ENCODE measurements around the gene CCDC93. TPM values are rescaled to one million over a fixed set of nuclear protein-coding genes. Genes with fewer than 3 reads are reported as not detected.

The CCDC93 gene
- total RNA-seq, 5 donors from 2014 or later (not counting 1 experiment from before 2014, with no cell fraction given) = 47.8 to 55.3 (median 50.5) TPM

GRCh38 chr2:117921520-117921919, 92.3 kb downstream of the CCDC93 start:
- no peaks in the 10 kb centered on the region for H3K9me3 ChIP-seq
- H3K9me3 Mint-ChIP-seq = no peaks in the 10 kb centered on the region
- peak overlapping the region in 1 of 2 donors; percentile 4 for H3K27ac Mint-ChIP-seq
- no peak overlapping the region for H3K4me3 Mint-ChIP-seq
- peaks cover 0 to 2% (median 0%) of the 10 kb centered on the region in 3 donors for H3K4me1 Mint-ChIP-seq
- H3K27me3 Mint-ChIP-seq = no peaks in the 10 kb centered on the region
- WGBS (ENCODE audit: insufficient coverage) = 100% methylated on average over 2 of the region's 3 CpGs
- CTCF ChIA-PET = interaction anchor here in 1 of 2 donors (0.7 kb wide), 1 partner anchor 38 kb away, joined by 9 read pairs; no protein-coding TSS in a partner anchor
- H3K36me3 ChIP-seq (ENCODE audit: control insufficient read depth in 2 of 2, extremely low read depth in 1 of 2, insufficient read depth in 1 of 2, low read length in 1 of 2) = peaks cover 12 to 66% of the 10 kb centered on the region in 2 donors
- POLR2A ChIA-PET = no interaction called here
- DNase-seq (no peak), ATAC-seq (replicated peaks in 1 of 4) (no peak)
- no peaks in the 10 kb centered on the region for H3K4me1 ChIP-seq (ENCODE audit: control insufficient read depth in 1 of 2, extremely low read depth in 1 of 2, insufficient read depth in 2 of 2, low read length in 2 of 2)
- peaks cover 83% of the 10 kb centered on the region for H3K36me3 Mint-ChIP-seq
- no peak overlapping the region for H3K4me3 ChIP-seq (ENCODE audit: control insufficient read depth in 1 of 2, extremely low read depth in 1 of 2, low read length in 1 of 2)
- no peaks in the 10 kb centered on the region for H3K27me3 ChIP-seq (replicated peaks in 1 of 2; ENCODE audit: control insufficient read depth in 2 of 2, extremely low read depth in 1 of 2, insufficient read depth in 2 of 2, low read length in 1 of 2)
- H3K27ac ChIP-seq (ENCODE audit: low read length) = no peak overlapping the region

- no peaks in the 10 kb centered on the region for H3K27me3 ChIP-seq (replicated peaks in 1 of 2; ENCODE audit: control insufficient read depth in 2 of 2, extremely low read depth in 1 of 2, insufficient read depth in 2 of 2, low read length in 1 of 2)
- no peaks in the 10 kb centered on the region for H3K9me3 ChIP-seq
- H3K27ac ChIP-seq (ENCODE audit: low read length) = no peak overlapping the region
- H3K4me3 Mint-ChIP-seq = no peak overlapping the region
- no peak overlapping the region for H3K4me3 ChIP-seq (ENCODE audit: control insufficient read depth in 1 of 2, extremely low read depth in 1 of 2, low read length in 1 of 2)
- DNase-seq = no peak
- H3K4me1 Mint-ChIP-seq = no peaks in the 10 kb centered on the region
- H3K36me3 ChIP-seq (ENCODE audit: control insufficient read depth in 2 of 2, extremely low read depth in 1 of 2, insufficient read depth in 1 of 2, low read length in 1 of 2) = peaks cover 13 to 69% of the 10 kb centered on the region in 2 donors
- H3K27ac Mint-ChIP-seq = no peak overlapping the region
- no peaks in the 10 kb centered on the region for H3K27me3 Mint-ChIP-seq
- ATAC-seq (replicated peaks in 1 of 4) = no peak
- ChIA-PET POLR2A (no interaction called here), CTCF (no interaction called here)
- WGBS (ENCODE audit: insufficient coverage) = 92% methylated on average over 4 of the region's 7 CpGs
- peaks cover 89% of the 10 kb centered on the region for H3K36me3 Mint-ChIP-seq
- H3K4me1 ChIP-seq (ENCODE audit: control insufficient read depth in 1 of 2, extremely low read depth in 1 of 2, insufficient read depth in 2 of 2, low read length in 2 of 2) = no peaks in the 10 kb centered on the region
- peaks cover 6 to 8% (median 7%) of the 10 kb centered on the region in 3 donors for H3K9me3 Mint-ChIP-seq
These were observed 95.3 kb downstream of the CCDC93 start for GRCh38 chr2:117918608-117919007.

GRCh38 chr2:117917223-117917917, 96.5 kb downstream of the CCDC93 start:
- no peaks in the 10 kb centered on the region for H3K27me3 Mint-ChIP-seq
- H3K27me3 ChIP-seq (replicated peaks in 1 of 2; ENCODE audit: control insufficient read depth in 2 of 2, extremely low read depth in 1 of 2, insufficient read depth in 2 of 2, low read length in 1 of 2) = no peaks in the 10 kb centered on the region
- no peak overlapping the region for H3K27ac ChIP-seq (ENCODE audit: low read length)
- H3K36me3 Mint-ChIP-seq = peaks cover 87% of the 10 kb centered on the region
- no peak overlapping the region for H3K4me3 ChIP-seq (ENCODE audit: control insufficient read depth in 1 of 2, extremely low read depth in 1 of 2, low read length in 1 of 2)
- no peak overlapping the region for H3K4me3 Mint-ChIP-seq
- POLR2A ChIA-PET = no interaction called here
- no peaks in the 10 kb centered on the region for H3K9me3 ChIP-seq
- CTCF ChIA-PET = no interaction called here
- WGBS (ENCODE audit: insufficient coverage) = 98% methylated on average over 13 of the region's 19 CpGs
- ATAC-seq (replicated peaks in 1 of 4) = no peak
- peaks cover 13 to 60% of the 10 kb centered on the region in 2 donors for H3K36me3 ChIP-seq (ENCODE audit: control insufficient read depth in 2 of 2, extremely low read depth in 1 of 2, insufficient read depth in 1 of 2, low read length in 1 of 2)
- DNase-seq = no peak
- no peaks in the 10 kb centered on the region for H3K4me1 Mint-ChIP-seq
- H3K9me3 Mint-ChIP-seq = peaks cover 7 to 15% (median 13%) of the 10 kb centered on the region in 3 donors
- no peaks in the 10 kb centered on the region for H3K4me1 ChIP-seq (ENCODE audit: control insufficient read depth in 1 of 2, extremely low read depth in 1 of 2, insufficient read depth in 2 of 2, low read length in 2 of 2)
- H3K27ac Mint-ChIP-seq = no peak overlapping the region

GRCh38 chr2:117902933-117903332, 110.9 kb downstream of the CCDC93 start:
- H3K9me3 ChIP-seq = no peaks in the 10 kb centered on the region
- no peaks in the 10 kb centered on the region for H3K27me3 ChIP-seq (replicated peaks in 1 of 2; ENCODE audit: control insufficient read depth in 2 of 2, extremely low read depth in 1 of 2, insufficient read depth in 2 of 2, low read length in 1 of 2)
- ChIA-PET CTCF (interaction anchor here in 1 of 2 donors (1.1 kb wide), 1 partner anchor 9 kb away, joined by 5 read pairs; no protein-coding TSS in a partner anchor), POLR2A (no interaction called here)
- H3K4me3 Mint-ChIP-seq = no peak overlapping the region
- no peak for ATAC-seq (replicated peaks in 1 of 4)
- no peak overlapping the region for H3K27ac Mint-ChIP-seq
- no peaks in the 10 kb centered on the region for H3K36me3 Mint-ChIP-seq
- 97% methylated on average over 6 of the region's 7 CpGs for WGBS (ENCODE audit: insufficient coverage)
- H3K4me3 ChIP-seq (ENCODE audit: control insufficient read depth in 1 of 2, extremely low read depth in 1 of 2, low read length in 1 of 2) = no peak overlapping the region
- no peaks in the 10 kb centered on the region for H3K4me1 Mint-ChIP-seq
- H3K36me3 ChIP-seq (ENCODE audit: control insufficient read depth in 2 of 2, extremely low read depth in 1 of 2, insufficient read depth in 1 of 2, low read length in 1 of 2) = no peaks in the 10 kb centered on the region
- H3K27me3 Mint-ChIP-seq = peaks cover 2 to 5% of the 10 kb centered on the region in 2 donors
- no peak overlapping the region for H3K27ac ChIP-seq (ENCODE audit: low read length)
- peaks cover 4 to 32% (median 16%) of the 10 kb centered on the region in 3 donors for H3K9me3 Mint-ChIP-seq
- H3K4me1 ChIP-seq (ENCODE audit: control insufficient read depth in 1 of 2, extremely low read depth in 1 of 2, insufficient read depth in 2 of 2, low read length in 2 of 2) = no peaks in the 10 kb centered on the region
- no peak for DNase-seq

GRCh38 chr2:117888897-117889296, 125.0 kb downstream of the CCDC93 start:
- H3K9me3 Mint-ChIP-seq = peaks cover 0 to 4% (median 4%) of the 10 kb centered on the region in 3 donors
- H3K36me3 Mint-ChIP-seq = no peaks in the 10 kb centered on the region
- Histone ChIP-seq H3K9me3 (no peaks in the 10 kb centered on the region), H3K27ac (ENCODE audit: low read length) (no peak overlapping the region), H3K4me3 (ENCODE audit: control insufficient read depth in 1 of 2, extremely low read depth in 1 of 2, low read length in 1 of 2) (no peak overlapping the region), H3K36me3 (ENCODE audit: control insufficient read depth in 2 of 2, extremely low read depth in 1 of 2, insufficient read depth in 1 of 2, low read length in 1 of 2) (no peaks in the 10 kb centered on the region), H3K27me3 (replicated peaks in 1 of 2; ENCODE audit: control insufficient read depth in 2 of 2, extremely low read depth in 1 of 2, insufficient read depth in 2 of 2, low read length in 1 of 2) (no peaks in the 10 kb centered on the region), H3K4me1 (ENCODE audit: control insufficient read depth in 1 of 2, extremely low read depth in 1 of 2, insufficient read depth in 2 of 2, low read length in 2 of 2) (no peaks in the 10 kb centered on the region)
- H3K4me3 Mint-ChIP-seq = no peak overlapping the region
- no peak for ATAC-seq (replicated peaks in 1 of 4)
- CTCF ChIA-PET = no interaction called here
- no CpG with 5 or more reads among the region's 1 CpG for whole genome bisulfite sequencing (ENCODE audit: insufficient coverage)
- no peaks in the 10 kb centered on the region for H3K4me1 Mint-ChIP-seq
- POLR2A ChIA-PET = no interaction called here
- peaks cover 8 to 21% of the 10 kb centered on the region in 2 donors for H3K27me3 Mint-ChIP-seq
- no peak overlapping the region for H3K27ac Mint-ChIP-seq
- no peak for DNase-seq

- POLR2A ChIA-PET = no interaction called here
- H3K27ac ChIP-seq (ENCODE audit: low read length) = no peak overlapping the region
- H3K4me1 Mint-ChIP-seq = no peaks in the 10 kb centered on the region
- WGBS (ENCODE audit: insufficient coverage) = 80% methylated on average over 1 of the region's 2 CpGs
- peaks cover 0 to 11% (median 4%) of the 10 kb centered on the region in 3 donors for H3K9me3 Mint-ChIP-seq
- no peak overlapping the region for H3K4me3 ChIP-seq (ENCODE audit: control insufficient read depth in 1 of 2, extremely low read depth in 1 of 2, low read length in 1 of 2)
- H3K27me3 Mint-ChIP-seq = peaks cover 10 to 31% of the 10 kb centered on the region in 2 donors
- CTCF ChIA-PET = no interaction called here
- no peaks in the 10 kb centered on the region for H3K4me1 ChIP-seq (ENCODE audit: control insufficient read depth in 1 of 2, extremely low read depth in 1 of 2, insufficient read depth in 2 of 2, low read length in 2 of 2)
- H3K36me3 ChIP-seq (ENCODE audit: control insufficient read depth in 2 of 2, extremely low read depth in 1 of 2, insufficient read depth in 1 of 2, low read length in 1 of 2) = no peaks in the 10 kb centered on the region
- H3K4me3 Mint-ChIP-seq = no peak overlapping the region
- H3K9me3 ChIP-seq = no peaks in the 10 kb centered on the region
- no peak overlapping the region for H3K27ac Mint-ChIP-seq
- no peaks in the 10 kb centered on the region for H3K36me3 Mint-ChIP-seq
- ATAC-seq (replicated peaks in 1 of 4) = no peak
- H3K27me3 ChIP-seq (replicated peaks in 1 of 2; ENCODE audit: control insufficient read depth in 2 of 2, extremely low read depth in 1 of 2, insufficient read depth in 2 of 2, low read length in 1 of 2) = peaks cover 0 to 3% of the 10 kb centered on the region in 2 experiments
- DNase-seq = no peak
These were observed 128.6 kb downstream of the CCDC93 start for GRCh38 chr2:117885308-117885707.

Measured in T-cell (primary cell).